Measurements from ENCODE around the gene LOC128125822.
A peak's percentile ranks its signal among the peaks of the same experiment; 100 is the strongest.
"Not testable (repeated sequence)": the region's sequence is repeated elsewhere in the genome, so short reads cannot be mapped to it uniquely, and the experiment has no call there.

Gene LOC128125822

GRCh38 chr6:63580704-63580961 is 8.4 kb downstream of the LOC128125822 start:
- no peaks in the 10 kb centered on the region for H3K27me3 ChIP-seq
- peaks cover 43% of the 10 kb centered on the region for H3K36me3 ChIP-seq
- H3K4me1 ChIP-seq = no peaks in the 10 kb centered on the region
- TF ChIP-seq CTCF (IDR thresholded peaks at IDR 0.05) = no peak
- no peak overlapping the region for H3K4me3 ChIP-seq
- H3K9me3 ChIP-seq = no peaks in the 10 kb centered on the region
- H3K27ac ChIP-seq = no peak overlapping the region
- DNase-seq (ENCODE audit: low spot score) = no peak

- Histone ChIP-seq H3K4me1 (no peaks in the 10 kb centered on the region), H3K27me3 (no peaks in the 10 kb centered on the region), H3K9me3 (no peaks in the 10 kb centered on the region), H3K36me3 (peaks cover 40% of the 10 kb centered on the region), H3K27ac (no peak overlapping the region), H3K4me3 (no peak overlapping the region)
- no peak for TF ChIP-seq CTCF (IDR thresholded peaks at IDR 0.05)
- no peak for DNase-seq (ENCODE audit: low spot score)
Observed at GRCh38 chr6:63581355-63582013, 9.2 kb downstream of the LOC128125822 start.

GRCh38 chr6:63582579-63583231 is 10.4 kb downstream of the LOC128125822 start:
- no peaks in the 10 kb centered on the region for H3K27me3 ChIP-seq
- H3K4me1 ChIP-seq = no peaks in the 10 kb centered on the region
- H3K36me3 ChIP-seq = peaks cover 28% of the 10 kb centered on the region
- no peak overlapping the region for H3K4me3 ChIP-seq
- H3K9me3 ChIP-seq = no peaks in the 10 kb centered on the region
- DNase-seq (ENCODE audit: low spot score) = no peak
- H3K27ac ChIP-seq = no peak overlapping the region
- TF ChIP-seq CTCF (IDR thresholded peaks at IDR 0.05) = no peak

GRCh38 chr6:63584125-63584514 is 11.8 kb downstream of the LOC128125822 start:
- H3K36me3 ChIP-seq = peaks cover 17% of the 10 kb centered on the region
- H3K27me3 ChIP-seq = no peaks in the 10 kb centered on the region
- DNase-seq (ENCODE audit: low spot score) = no peak
- peak overlapping the region in 1 of 2 donors; percentile 30 for H3K27ac ChIP-seq
- H3K4me1 ChIP-seq = no peaks in the 10 kb centered on the region
- no peak overlapping the region for H3K4me3 ChIP-seq
- no peaks in the 10 kb centered on the region for H3K9me3 ChIP-seq
- no peak for TF ChIP-seq CTCF (IDR thresholded peaks at IDR 0.05)

GRCh38 chr6:63584566-63584965 is 12.3 kb downstream of the LOC128125822 start:
- TF ChIP-seq CTCF (IDR thresholded peaks at IDR 0.05) = no peak

GRCh38 chr6:63585652-63586051 is 13.4 kb downstream of the LOC128125822 start:
- not testable (repeated sequence) for H3K9me3 ChIP-seq; H3K4me1 ChIP-seq; H3K27me3 ChIP-seq; H3K36me3 ChIP-seq; H3K27ac ChIP-seq; H3K4me3 ChIP-seq; DNase-seq (ENCODE audit: low spot score)

More at GRCh38 chr6:63584566-63584965, 12.3 kb downstream of the LOC128125822 start:
- no peaks in the 10 kb centered on the region for H3K9me3 ChIP-seq
- no peak overlapping the region for H3K4me3 ChIP-seq
- H3K27me3 ChIP-seq = no peaks in the 10 kb centered on the region
- no peaks in the 10 kb centered on the region for H3K4me1 ChIP-seq
- no peak for DNase-seq (ENCODE audit: low spot score)
- no peak overlapping the region for H3K27ac ChIP-seq
- H3K36me3 ChIP-seq = peaks cover 13% of the 10 kb centered on the region
